ENCODE results near the gene UNC5C.

UNC5C gene

DNA sequence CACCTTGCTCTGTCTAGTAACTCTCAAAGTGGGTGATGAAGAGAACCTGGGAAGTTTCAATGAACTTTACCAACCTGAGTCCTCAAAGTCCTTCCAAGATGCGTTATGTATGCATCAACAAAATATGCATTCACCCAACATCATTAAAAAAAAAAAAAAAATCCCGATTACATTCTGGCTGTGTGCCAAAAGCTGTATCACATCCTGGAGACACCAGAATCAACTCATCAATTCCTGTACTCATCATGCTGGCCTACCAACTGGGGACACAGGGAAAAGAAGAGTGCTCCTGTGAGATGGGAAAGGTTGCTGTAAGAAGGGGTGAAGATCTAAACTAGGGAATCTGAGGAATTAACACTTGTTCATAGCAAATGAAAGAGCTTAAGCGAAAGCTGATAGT is 16.5 kb downstream of the UNC5C start:
- H3K27me3 ChIP-seq (replicated peaks; ENCODE audit: control insufficient read depth, insufficient read depth, low read length), result no peaks in the 10 kb centered on the region
- H3K36me3 ChIP-seq (ENCODE audit: control insufficient read depth, insufficient read depth, low read length), result no peaks in the 10 kb centered on the region
- no peak for DNase-seq (ENCODE audit: extremely low read depth, insufficient read length)
- TF ChIP-seq, protein P1, sequence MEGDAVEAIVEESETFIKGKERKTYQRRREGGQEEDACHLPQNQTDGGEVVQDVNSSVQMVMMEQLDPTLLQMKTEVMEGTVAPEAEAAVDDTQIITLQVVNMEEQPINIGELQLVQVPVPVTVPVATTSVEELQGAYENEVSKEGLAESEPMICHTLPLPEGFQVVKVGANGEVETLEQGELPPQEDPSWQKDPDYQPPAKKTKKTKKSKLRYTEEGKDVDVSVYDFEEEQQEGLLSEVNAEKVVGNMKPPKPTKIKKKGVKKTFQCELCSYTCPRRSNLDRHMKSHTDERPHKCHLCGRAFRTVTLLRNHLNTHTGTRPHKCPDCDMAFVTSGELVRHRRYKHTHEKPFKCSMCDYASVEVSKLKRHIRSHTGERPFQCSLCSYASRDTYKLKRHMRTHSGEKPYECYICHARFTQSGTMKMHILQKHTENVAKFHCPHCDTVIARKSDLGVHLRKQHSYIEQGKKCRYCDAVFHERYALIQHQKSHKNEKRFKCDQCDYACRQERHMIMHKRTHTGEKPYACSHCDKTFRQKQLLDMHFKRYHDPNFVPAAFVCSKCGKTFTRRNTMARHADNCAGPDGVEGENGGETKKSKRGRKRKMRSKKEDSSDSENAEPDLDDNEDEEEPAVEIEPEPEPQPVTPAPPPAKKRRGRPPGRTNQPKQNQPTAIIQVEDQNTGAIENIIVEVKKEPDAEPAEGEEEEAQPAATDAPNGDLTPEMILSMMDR (IDR thresholded peaks at IDR 0.05; ENCODE audit: insufficient read depth, low read length, poor library complexity, severe bottlenecking), result no peak
- H3K4me3 ChIP-seq (replicated peaks; ENCODE audit: low read depth, low read length), result no peak overlapping the region

DNA sequence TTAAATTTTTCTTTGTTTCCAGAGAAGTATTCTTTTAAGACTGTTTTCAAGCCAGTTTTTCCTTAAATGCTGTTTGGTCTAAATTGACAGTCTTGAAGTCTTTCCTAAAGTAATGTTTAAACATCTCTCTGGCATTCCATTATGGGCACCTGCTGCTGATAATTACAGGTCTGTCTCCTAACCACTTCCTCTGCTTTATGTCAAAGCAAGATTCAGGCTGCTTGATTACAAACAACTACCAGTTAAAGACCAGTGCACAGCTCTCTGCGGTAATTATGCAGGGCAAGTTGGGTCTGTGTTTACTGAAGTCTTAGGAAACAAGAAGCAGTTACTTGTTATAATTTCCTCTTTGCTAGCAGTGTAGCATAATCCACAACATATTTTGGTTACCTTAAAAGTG is 17.6 kb downstream of the UNC5C start:
- no peak overlapping the region for H3K4me3 ChIP-seq (replicated peaks; ENCODE audit: low read depth, low read length)
- H3K36me3 ChIP-seq (ENCODE audit: control insufficient read depth, insufficient read depth, low read length), result no peaks in the 10 kb centered on the region
- no peak for DNase-seq (ENCODE audit: extremely low read depth, insufficient read length)
- TF ChIP-seq, protein P1 (IDR thresholded peaks at IDR 0.05; ENCODE audit: insufficient read depth, low read length, poor library complexity, severe bottlenecking), result no peak
- no peaks in the 10 kb centered on the region for H3K27me3 ChIP-seq (replicated peaks; ENCODE audit: control insufficient read depth, insufficient read depth, low read length)

DNA sequence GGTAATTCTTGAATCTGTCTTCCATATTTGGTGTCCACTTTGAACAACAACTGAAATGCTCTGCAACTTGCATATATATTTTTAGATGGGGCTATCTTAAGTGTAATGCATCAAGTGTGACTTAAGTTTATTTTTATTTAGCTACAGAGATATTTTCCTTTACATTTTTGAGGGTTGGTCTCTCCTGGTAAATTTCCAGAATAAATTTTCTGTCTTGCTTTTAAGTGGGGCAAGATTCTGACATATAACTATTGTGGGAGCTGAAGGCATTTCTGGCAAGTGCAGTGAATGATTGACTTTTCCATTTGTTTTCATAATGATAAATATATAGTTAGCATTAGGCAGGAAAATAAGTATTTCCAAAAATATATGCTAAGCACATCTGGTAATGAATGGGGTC is 18.8 kb downstream of the UNC5C start:
- Histone ChIP-seq H3K36me3 (ENCODE audit: control insufficient read depth, insufficient read depth, low read length) (no peaks in the 10 kb centered on the region), H3K27me3 (replicated peaks; ENCODE audit: control insufficient read depth, insufficient read depth, low read length) (no peaks in the 10 kb centered on the region), H3K4me3 (replicated peaks; ENCODE audit: low read depth, low read length) (no peak overlapping the region)
- no peak for DNase-seq (ENCODE audit: extremely low read depth, insufficient read length)
- TF ChIP-seq, protein P1 (IDR thresholded peaks at IDR 0.05; ENCODE audit: insufficient read depth, low read length, poor library complexity, severe bottlenecking), result no peak

DNA sequence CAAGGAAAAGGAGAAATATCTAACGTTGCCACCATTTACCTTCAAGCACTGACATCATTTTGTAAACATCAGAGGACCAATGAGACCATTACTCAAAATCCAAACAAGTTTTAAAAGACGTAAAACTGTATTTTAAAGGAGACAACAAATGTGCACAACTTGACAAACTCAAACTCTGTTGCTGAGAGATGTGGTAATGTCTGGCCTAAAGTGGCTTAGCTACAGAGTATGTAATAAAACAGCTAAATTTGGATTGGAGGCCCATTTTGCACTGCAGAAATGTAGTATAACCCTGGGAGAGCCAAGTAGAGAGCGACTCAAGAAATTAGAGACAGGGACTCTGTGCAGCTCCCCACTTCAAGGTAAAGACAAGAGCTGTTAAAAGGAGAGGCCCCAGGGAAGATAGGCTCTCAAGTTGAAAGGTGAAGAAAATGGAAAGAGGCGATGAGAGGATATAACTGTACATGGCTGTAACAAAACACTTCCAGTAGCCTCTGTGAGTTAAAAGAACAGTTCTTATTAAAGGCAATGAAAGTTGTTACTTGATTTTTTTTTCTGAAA is 20.3 kb downstream of the UNC5C start:
- no peaks in the 10 kb centered on the region for H3K27me3 ChIP-seq (replicated peaks; ENCODE audit: control insufficient read depth, insufficient read depth, low read length)
- TF ChIP-seq, protein P1 (IDR thresholded peaks at IDR 0.05; ENCODE audit: insufficient read depth, low read length, poor library complexity, severe bottlenecking), result no peak
- DNase-seq (ENCODE audit: extremely low read depth, insufficient read length), result no peak
- no peaks in the 10 kb centered on the region for H3K36me3 ChIP-seq (ENCODE audit: control insufficient read depth, insufficient read depth, low read length)
- no peak overlapping the region for H3K4me3 ChIP-seq (replicated peaks; ENCODE audit: low read depth, low read length)

DNA sequence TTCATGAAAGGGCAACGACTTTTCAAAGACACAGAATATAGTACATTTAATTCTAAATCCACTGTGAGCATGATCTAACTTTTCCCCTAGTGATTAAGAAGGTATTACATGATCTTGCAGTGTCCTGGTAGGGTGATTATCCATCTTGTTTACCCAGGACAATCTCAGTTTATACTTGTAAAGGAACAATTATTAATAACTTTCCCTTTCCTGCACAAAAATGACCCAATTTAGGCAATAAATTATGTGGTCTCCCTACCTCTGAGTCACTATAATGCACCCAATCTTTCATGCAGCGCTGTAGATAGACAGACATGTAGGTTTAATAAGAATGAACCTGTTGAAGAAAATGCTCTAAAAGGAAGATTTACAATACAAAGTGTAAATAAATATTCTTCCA is 22.7 kb downstream of the UNC5C start:
- Histone ChIP-seq H3K36me3 (ENCODE audit: control insufficient read depth, insufficient read depth, low read length) (no peaks in the 10 kb centered on the region), H3K27me3 (replicated peaks; ENCODE audit: control insufficient read depth, insufficient read depth, low read length) (no peaks in the 10 kb centered on the region), H3K4me3 (replicated peaks; ENCODE audit: low read depth, low read length) (no peak overlapping the region)
- no peak for DNase-seq (ENCODE audit: extremely low read depth, insufficient read length)
- TF ChIP-seq, protein P1 (IDR thresholded peaks at IDR 0.05; ENCODE audit: insufficient read depth, low read length, poor library complexity, severe bottlenecking), result no peak

DNA sequence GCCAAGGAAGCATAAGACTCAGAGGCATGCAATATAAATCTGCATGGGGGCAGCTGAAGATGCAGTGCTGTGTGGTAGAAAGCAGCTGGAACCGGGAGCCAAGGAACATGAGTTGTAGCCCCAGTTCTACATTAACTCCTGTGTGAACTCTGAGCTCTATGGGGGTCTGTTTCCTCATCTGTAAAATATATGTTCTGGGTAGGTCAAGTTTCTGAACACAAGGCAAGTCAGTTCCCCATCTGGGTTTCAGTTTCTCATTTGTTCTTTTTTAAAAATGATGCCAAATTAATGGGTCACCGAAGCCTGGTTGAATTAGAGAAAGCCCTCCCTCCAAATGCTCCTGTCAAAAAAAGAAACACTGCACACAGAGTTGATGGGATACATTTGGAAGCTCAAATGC is 24.0 kb downstream of the UNC5C start:
- Histone ChIP-seq H3K36me3 (ENCODE audit: control insufficient read depth, insufficient read depth, low read length) (no peaks in the 10 kb centered on the region), H3K27me3 (replicated peaks; ENCODE audit: control insufficient read depth, insufficient read depth, low read length) (no peaks in the 10 kb centered on the region), H3K4me3 (replicated peaks; ENCODE audit: low read depth, low read length) (no peak overlapping the region)
- no peak for DNase-seq (ENCODE audit: extremely low read depth, insufficient read length)
- TF ChIP-seq, protein P1 (IDR thresholded peaks at IDR 0.05; ENCODE audit: insufficient read depth, low read length, poor library complexity, severe bottlenecking), result no peak
